ENCODE measurements around the gene PPP2R5C. TPM values are rescaled to one million over a fixed set of nuclear protein-coding genes. Genes with fewer than 3 reads are reported as not detected.

Gene PPP2R5C
- total RNA-seq, 1 donor from 2014 or later = 198 TPM

GRCh38 chr14:101975231-101975630, 213.7 kb downstream of the PPP2R5C start:
- peaks cover 62% of the 10 kb centered on the region for H3K4me1 ChIP-seq
- TF ChIP-seq CTCF (IDR thresholded peaks at IDR 0.05; ENCODE audit: borderline replicate concordance) = no peak
- H3K9me3 ChIP-seq (replicated peaks) = no peaks in the 10 kb centered on the region
- intact Hi-C loops (cut with micrococcal nuclease) = no loop called here
- H3K36me3 ChIP-seq = peaks cover 40% of the 10 kb centered on the region
- no peak overlapping the region for H3K4me3 ChIP-seq
- no peaks in the 10 kb centered on the region for H3K27me3 ChIP-seq (ENCODE audit: low read depth)
- peak overlapping the region; percentile 21 for H3K27ac ChIP-seq (replicated peaks)
- DNase-seq = no peak

Other genes starting within 250 kb of the PPP2R5C start
- not detected for gene DIO3, start 200.2 kb upstream of the PPP2R5C start, total RNA-seq
- gene DYNC1H1, start 202.9 kb downstream of the PPP2R5C start, total RNA-seq = 402 TPM

Measured in left ventricle myocardium inferior (tissue), 1 donor.